Neuron (in vitro differentiated cells): ENCODE results near the gene ENOSF1.
"Not testable (repeated sequence)": the region's sequence is repeated elsewhere in the genome, so short reads cannot be mapped to it uniquely, and the experiment has no call there.

ENCODE experiments used
- H2AFZ ChIP-seq: one replicate; pipeline ENCODE4 v1.6.1; 2013; ENCODE audit warnings: low read depth, mild to moderate bottlenecking, inconsistent platforms, low read length, moderate library complexity
- H3K27me3 ChIP-seq: one replicate; pipeline ENCODE4 v1.6.1; 2013; ENCODE audit warnings: low read length; ENCODE audit not compliant: insufficient read depth
- H3K36me3 ChIP-seq: one replicate; pipeline ENCODE4 v1.6.1; 2013; ENCODE audit warnings: low read length; ENCODE audit not compliant: insufficient read depth
- H3K4me1 ChIP-seq: one replicate; pipeline ENCODE4 v1.6.1; 2013; ENCODE audit warnings: low read length; ENCODE audit not compliant: insufficient read depth
- H3K4me3 ChIP-seq: 2 replicates; pipeline ENCODE4 v1.5.1; 2013; ENCODE audit warnings: mild to moderate bottlenecking, low read length, moderate library complexity
- H3K9me3 ChIP-seq: one replicate; pipeline ENCODE4 v1.6.1; 2013; ENCODE audit warnings: low read length

The ENOSF1 gene

GRCh38 chr18:693466-694187, 18.8 kb downstream of the ENOSF1 start:
- Histone ChIP-seq H2AFZ (no peak overlapping the region), H3K27me3 (no peaks in the 10 kb centered on the region), H3K36me3 (no peaks in the 10 kb centered on the region), H3K9me3 (no peaks in the 10 kb centered on the region), H3K4me3 (no peak overlapping the region), H3K4me1 (peaks cover 4% of the 10 kb centered on the region)

DNA sequence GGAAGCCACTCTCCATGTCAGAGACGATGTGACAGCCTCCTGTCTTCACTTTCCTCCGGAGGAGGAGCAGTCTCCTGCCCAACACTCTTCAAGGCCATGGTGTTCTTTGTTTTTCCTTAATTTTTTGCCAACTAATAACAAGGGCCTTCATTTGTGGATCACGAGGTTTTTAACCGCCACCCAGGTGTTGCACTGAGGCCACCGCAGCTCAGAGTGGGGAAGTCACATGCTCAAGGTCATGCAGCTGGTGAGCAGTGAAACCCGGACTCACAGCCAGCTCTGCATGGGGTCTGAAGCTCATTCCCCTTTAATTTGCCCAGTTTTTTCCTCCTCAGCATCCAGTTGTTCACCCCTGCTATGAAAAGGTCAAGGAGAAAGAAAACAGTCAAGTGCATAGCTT, 19.6 kb downstream of the ENOSF1 start:
- Histone ChIP-seq H3K36me3 (no peaks in the 10 kb centered on the region), H3K27me3 (no peaks in the 10 kb centered on the region), H3K4me1 (peaks cover 4% of the 10 kb centered on the region), H3K4me3 (no peak overlapping the region), H3K9me3 (no peaks in the 10 kb centered on the region), H2AFZ (no peak overlapping the region)

DNA sequence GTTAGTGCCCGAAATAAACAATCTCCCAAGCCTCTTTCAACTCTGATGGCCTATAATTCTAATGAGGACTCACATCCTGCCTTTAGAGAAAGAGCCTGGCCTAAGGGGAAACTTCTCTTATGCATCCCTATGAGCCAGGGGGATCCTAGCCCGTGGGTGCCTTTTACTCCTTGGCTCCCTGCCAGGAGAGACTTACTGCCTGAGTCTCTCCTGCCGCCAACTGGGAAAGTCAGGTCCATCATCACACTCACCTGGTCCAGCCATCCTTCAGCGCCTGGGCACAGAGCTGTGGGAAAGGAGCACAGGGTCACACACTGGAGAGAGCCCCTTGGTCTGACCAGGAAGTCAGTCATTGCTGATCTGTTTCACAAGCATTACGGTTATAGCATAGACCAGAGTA, 24.1 kb downstream of the ENOSF1 start:
- no peak overlapping the region for H2AFZ ChIP-seq
- peaks cover 15% of the 10 kb centered on the region for H3K4me1 ChIP-seq
- no peaks in the 10 kb centered on the region for H3K9me3 ChIP-seq
- no peaks in the 10 kb centered on the region for H3K36me3 ChIP-seq
- H3K4me3 ChIP-seq: no peak overlapping the region
- no peaks in the 10 kb centered on the region for H3K27me3 ChIP-seq

DNA sequence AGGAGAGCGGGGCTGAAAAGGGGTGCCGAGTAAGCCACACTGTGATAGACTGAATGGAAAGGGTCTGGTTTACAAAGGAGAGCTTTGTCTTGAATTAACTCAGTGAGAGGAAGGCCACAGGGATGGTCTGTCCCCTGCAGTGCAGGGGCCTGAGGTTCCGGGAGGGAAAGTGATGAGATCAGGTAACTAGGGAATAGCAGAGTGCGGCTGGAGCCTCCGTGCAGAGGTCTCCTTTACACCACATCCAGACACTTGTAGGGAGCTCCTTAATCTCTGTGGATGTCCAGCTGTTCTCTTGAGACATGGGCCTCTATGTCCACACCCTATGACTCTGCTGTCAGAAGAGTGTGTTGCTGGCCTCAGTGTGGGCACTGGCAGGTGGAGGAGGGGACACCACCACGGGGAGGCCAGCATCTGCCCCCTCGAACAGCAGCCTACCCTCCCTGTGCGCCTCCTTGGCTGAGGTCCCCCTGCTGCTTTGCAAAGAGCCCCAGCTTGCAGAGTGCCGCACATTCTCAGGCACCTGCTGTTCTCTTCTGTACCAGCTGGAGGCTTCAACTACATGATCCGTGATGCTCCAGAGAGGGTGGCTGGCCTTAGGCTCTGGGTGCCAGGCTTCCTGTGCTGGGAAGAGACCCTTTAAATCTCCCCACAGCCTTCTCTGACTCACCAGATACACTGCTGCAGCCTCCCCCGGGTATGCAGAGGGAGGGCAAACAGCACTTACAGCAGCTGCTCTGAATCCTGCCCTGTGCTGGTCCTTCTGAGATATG, 25.9 kb downstream of the ENOSF1 start:
- no peaks in the 10 kb centered on the region for H3K27me3 ChIP-seq
- H3K36me3 ChIP-seq: no peaks in the 10 kb centered on the region
- H3K9me3 ChIP-seq: no peaks in the 10 kb centered on the region
- H3K4me1 ChIP-seq: peaks cover 12% of the 10 kb centered on the region
- H2AFZ ChIP-seq: no peak overlapping the region
- H3K4me3 ChIP-seq: no peak overlapping the region

DNA sequence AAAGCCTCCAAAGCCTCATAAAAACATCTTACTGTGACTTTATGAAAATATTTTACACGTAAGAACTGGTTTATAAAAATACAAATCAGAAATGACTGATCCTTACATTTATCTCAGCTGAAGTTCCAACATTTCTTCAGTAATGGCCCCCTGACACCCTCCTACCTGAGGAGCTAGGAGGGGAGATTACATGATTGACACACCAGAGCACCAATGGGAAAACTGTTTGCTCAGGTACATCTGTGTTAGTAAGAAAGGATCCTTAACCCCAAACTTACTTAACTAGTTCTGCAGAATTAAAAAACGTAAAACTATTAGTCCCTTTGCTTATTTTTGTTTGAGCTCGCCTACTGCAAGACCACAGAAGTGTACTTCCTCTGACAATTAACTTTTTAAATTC, 27.0 kb downstream of the ENOSF1 start:
- H3K4me1 ChIP-seq: peaks cover 12% of the 10 kb centered on the region
- H3K27me3 ChIP-seq: no peaks in the 10 kb centered on the region
- no peaks in the 10 kb centered on the region for H3K36me3 ChIP-seq
- H2AFZ ChIP-seq: no peak overlapping the region
- H3K9me3 ChIP-seq: no peaks in the 10 kb centered on the region
- no peak overlapping the region for H3K4me3 ChIP-seq

DNA sequence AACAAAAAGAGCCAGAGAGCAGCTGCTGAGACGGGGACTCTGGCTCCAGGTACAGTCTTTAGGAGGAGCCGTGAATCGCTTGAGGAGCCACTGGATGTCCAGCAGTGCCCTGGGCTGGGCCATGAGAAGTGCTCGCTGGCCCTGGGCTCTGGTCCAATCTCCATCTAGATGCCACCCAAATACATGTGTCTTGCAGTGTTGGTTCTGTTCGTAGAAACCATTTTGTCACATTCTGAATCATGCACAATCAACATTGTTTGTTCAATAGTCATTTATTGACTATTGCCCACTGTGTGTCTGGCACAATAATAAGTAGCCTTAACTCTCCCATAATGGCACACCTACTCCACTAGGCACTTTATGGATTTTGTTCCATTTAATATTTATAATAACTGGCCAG, 28.9 kb downstream of the ENOSF1 start:
- H2AFZ ChIP-seq: no peak overlapping the region
- H3K27me3 ChIP-seq: no peaks in the 10 kb centered on the region
- no peaks in the 10 kb centered on the region for H3K36me3 ChIP-seq
- peaks cover 12% of the 10 kb centered on the region for H3K4me1 ChIP-seq
- no peak overlapping the region for H3K4me3 ChIP-seq
- no peaks in the 10 kb centered on the region for H3K9me3 ChIP-seq

- H3K27me3 ChIP-seq: no peaks in the 10 kb centered on the region
- no peaks in the 10 kb centered on the region for H3K36me3 ChIP-seq
- H3K4me3 ChIP-seq: no peak overlapping the region
- no peak overlapping the region for H2AFZ ChIP-seq
- no peaks in the 10 kb centered on the region for H3K9me3 ChIP-seq
- H3K4me1 ChIP-seq: peaks cover 15% of the 10 kb centered on the region
These were observed 29.6 kb downstream of the ENOSF1 start for GRCh38 chr18:682833-683232.

DNA sequence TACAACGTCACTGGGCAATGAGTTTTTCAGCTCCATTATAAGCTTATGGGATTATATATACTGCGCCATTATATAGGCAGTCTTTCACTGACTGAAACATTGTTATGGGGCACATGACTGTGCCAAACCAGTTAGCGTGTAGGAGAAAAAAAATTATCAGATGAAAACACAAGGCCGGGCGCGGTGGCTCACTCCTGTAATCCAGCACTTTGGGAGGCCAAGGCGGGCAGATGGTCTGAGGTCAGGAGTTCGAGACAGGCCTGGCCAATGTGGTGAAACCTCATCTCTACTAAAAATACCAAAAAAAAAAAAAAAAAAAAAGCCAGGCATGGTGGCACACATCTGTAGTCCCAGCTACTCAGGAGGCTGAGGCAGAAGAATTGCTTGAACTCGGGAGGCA, 30.0 kb downstream of the ENOSF1 start:
- H2AFZ ChIP-seq, H3K4me3 ChIP-seq, H3K27me3 ChIP-seq, H3K9me3 ChIP-seq, H3K36me3 ChIP-seq: not testable (repeated sequence)
- H3K4me1 ChIP-seq: peaks cover 15% of the 10 kb centered on the region

DNA sequence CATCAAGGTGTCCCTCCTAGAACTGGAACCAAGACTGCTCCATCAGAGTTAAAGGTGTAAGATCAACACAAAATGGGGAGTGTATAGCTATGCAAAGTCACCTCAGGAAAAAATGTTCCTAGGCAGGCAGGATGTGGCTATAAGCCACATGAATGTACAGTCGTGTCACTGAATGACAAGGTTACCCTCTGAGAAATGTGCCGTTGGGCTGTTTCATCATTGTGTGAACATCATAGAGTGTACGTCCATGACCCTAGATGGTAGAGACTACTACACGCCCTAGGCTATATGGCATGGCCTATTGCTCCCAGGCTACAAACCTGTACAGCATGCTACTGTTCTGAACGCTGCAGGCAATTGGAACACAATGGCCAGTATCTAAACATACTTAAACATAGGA, 30.4 kb downstream of the ENOSF1 start:
- H3K4me1 ChIP-seq: peaks cover 15% of the 10 kb centered on the region
- H2AFZ ChIP-seq: no peak overlapping the region
- no peaks in the 10 kb centered on the region for H3K36me3 ChIP-seq
- no peak overlapping the region for H3K4me3 ChIP-seq
- H3K9me3 ChIP-seq: no peaks in the 10 kb centered on the region
- H3K27me3 ChIP-seq: no peaks in the 10 kb centered on the region

- H2AFZ ChIP-seq: no peak overlapping the region
- H3K36me3 ChIP-seq: no peaks in the 10 kb centered on the region
- peaks cover 3% of the 10 kb centered on the region for H3K4me1 ChIP-seq
- no peaks in the 10 kb centered on the region for H3K9me3 ChIP-seq
- no peak overlapping the region for H3K4me3 ChIP-seq
- H3K27me3 ChIP-seq: no peaks in the 10 kb centered on the region
These were observed 32.0 kb downstream of the ENOSF1 start for GRCh38 chr18:680392-680791.

DNA sequence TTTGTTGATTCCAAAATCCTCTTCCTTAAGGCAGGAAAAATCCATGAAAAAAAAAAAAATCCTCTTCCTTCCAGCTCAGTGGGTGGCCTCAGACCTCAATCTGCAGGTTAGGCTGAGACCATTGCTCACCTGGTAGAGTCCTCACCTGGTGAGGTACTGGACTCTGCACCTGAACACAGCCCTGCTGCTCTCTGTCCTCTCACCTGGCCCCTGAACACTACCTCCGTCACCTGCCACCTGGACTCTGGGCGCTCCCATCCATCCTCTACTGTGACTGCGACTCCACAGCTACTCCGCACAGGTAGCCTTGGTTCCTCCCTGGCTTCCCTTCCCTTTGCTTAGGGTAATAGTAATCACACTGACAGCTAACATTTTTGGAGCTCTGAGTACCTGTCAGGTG, 32.9 kb downstream of the ENOSF1 start:
- no peak overlapping the region for H3K4me3 ChIP-seq
- peaks cover 3% of the 10 kb centered on the region for H3K4me1 ChIP-seq
- no peaks in the 10 kb centered on the region for H3K9me3 ChIP-seq
- H3K36me3 ChIP-seq: peaks cover 6% of the 10 kb centered on the region
- no peak overlapping the region for H2AFZ ChIP-seq
- no peaks in the 10 kb centered on the region for H3K27me3 ChIP-seq

DNA sequence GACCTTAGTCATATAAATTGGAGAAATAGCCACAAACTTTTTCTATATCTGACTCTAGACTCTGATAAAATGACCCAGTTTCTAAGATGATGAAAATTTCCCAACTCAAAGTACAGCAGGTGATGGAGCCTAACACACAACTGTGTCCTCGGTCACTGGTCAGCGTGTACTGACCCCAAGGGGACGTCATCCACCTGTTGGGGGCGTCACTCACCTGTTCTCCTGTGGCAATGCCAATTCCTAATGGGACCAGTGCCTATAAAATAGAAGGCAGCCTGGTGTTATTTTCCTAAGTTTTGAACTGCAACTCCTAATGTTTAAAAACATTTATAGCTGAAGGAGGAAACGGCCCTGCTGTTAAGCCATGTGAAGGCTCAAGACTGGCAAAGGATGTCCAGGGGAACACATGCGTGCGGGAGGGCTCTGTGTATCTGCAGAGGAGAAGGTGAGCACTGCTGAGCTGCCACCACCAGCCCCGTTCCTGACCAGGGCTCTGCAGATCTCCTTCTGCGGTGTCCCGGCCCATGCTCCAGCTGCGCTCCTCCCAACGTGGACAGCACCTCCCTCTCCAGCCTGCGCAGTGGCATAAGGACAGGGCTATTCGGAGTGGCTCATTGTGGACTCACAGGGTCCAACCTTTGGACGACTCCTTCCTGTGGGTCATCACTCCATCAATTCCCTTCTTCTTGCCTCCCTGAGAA, 33.8 kb downstream of the ENOSF1 start:
- Histone ChIP-seq H3K4me1 (peaks cover 3% of the 10 kb centered on the region), H3K4me3 (no peak overlapping the region), H2AFZ (no peak overlapping the region), H3K27me3 (no peaks in the 10 kb centered on the region), H3K9me3 (no peaks in the 10 kb centered on the region), H3K36me3 (peaks cover 14% of the 10 kb centered on the region)

DNA sequence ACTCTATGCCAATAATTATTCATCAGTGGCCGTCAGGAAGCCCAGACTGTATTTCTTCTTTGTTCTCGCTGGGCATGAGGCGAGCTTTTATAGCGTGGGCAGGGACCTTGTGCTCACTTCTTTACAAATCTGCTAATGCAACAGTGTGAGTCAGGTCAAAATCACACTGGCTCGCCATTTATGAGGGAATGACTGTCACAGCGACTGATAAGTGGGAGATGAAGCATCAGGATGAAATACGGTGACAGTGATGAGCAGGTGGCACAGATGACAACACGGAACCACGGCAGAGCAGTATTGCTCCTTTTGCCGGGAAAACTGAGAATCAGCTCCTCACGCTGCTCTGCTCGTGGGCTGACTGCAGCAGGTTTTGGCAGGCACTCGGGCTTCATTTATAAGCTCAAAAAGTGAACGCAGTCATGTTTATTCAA, 34.5 kb downstream of the ENOSF1 start:
- Histone ChIP-seq H2AFZ (no peak overlapping the region), H3K27me3 (no peaks in the 10 kb centered on the region), H3K4me3 (no peak overlapping the region), H3K4me1 (peaks cover 3% of the 10 kb centered on the region), H3K9me3 (no peaks in the 10 kb centered on the region), H3K36me3 (peaks cover 19% of the 10 kb centered on the region)
